HG03342 (cell line): Measurements from ENCODE around the gene ROBO1.
"Not testable (repeated sequence)": the region's sequence is repeated elsewhere in the genome, so short reads cannot be mapped to it uniquely, and the experiment has no call there.

Experiments used
- ATAC-seq: cut with Tn5 transposase; IDR thresholded peaks from one replicate; pipeline ENCODE4 v1.9.1; 2021; ENCODE audit warnings: mild to moderate bottlenecking, moderate library complexity; ENCODE audit not compliant: unreplicated experiment

The ROBO1 gene

GRCh38 chr3:79767905-79768267 lies at the start of gene ROBO1:
ROBO1 (minus strand) TSS chr3:79767998.
- ATAC-seq: no peak

DNA sequence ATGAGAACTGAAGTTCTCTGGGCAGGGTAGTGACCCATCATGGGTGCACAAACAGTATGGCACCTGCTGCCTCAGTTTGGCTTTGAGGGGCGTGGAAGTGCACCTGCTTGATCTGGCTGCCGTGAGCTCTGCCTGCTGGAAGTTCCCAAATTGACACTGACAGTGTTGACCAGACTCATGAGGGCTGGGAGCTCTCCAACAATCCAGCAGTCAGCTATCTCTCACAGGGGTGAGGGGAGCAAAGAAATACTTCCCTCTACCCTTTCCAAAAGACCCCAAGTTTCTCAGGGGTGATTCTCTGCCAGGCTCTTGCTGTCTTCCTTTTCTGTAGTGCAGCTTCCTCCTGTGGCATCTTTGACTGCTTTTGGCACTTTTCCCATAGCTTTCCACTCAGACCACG lies 49.4 kb upstream of the ROBO1 start:
- ATAC-seq: no peak

GRCh38 chr3:79815478-79815877 lies 47.7 kb upstream of the ROBO1 start:
- no peak for ATAC-seq

GRCh38 chr3:79810581-79810980 lies 42.8 kb upstream of the ROBO1 start:
- ATAC-seq: no peak

DNA sequence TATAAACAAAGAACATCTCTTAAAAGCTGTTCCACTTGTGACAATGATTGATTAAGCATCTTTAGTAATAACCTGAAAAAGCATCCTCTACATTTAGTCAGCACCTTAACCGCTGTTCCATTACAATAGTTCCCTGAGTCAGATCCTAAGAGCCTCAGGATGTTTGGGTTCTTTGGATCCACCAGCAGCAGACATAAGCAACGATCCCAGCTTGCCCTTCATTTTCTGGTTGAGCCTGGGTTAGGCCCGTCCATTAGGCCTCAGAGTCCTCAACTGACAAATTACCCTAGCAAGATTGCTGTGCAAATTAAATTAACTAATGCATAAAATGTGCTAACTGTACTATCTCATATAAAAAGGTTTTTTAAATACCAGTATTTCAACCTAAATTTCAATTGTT lies 42.3 kb upstream of the ROBO1 start:
- ATAC-seq: no peak

DNA sequence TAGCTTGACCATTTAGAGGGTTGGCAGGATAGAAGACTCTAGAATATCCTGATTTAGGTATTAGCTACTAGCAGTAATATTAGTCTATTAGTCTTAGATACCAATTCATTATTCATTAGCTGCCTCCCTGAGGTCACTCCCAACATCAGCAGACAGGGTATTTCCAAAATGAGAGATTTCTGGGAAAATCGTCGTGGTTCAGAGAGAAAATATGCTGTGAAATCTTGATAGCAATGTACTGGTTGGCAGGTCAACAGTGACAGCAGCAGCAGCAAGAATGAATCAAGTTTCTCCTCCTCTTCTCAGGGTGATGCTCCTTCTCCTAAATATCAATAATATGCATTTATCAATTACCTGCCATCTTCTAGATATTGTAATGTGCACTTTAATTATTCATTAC lies 41.3 kb upstream of the ROBO1 start:
- ATAC-seq: no peak

DNA sequence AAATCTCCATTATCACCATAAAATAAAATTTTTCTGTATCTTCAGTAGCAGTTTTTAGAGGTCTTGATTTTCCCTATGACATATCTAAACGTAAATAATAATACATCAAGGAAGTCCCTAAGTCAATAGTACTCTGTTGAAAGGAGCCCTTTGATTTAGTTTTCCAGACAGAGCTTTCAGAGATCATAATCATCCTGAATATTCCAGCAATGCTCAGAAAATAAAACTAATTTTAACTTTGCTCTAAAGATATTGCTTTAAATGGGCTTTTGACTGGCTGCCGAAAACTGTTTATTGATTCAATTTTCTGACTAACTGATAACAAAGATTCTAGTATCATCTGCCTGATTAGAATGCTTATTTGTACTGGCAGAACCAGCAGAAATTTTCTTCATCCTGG lies 40.7 kb upstream of the ROBO1 start:
- ATAC-seq: no peak

GRCh38 chr3:79790177-79790576 lies 22.4 kb upstream of the ROBO1 start:
- ATAC-seq: not testable (repeated sequence)

DNA sequence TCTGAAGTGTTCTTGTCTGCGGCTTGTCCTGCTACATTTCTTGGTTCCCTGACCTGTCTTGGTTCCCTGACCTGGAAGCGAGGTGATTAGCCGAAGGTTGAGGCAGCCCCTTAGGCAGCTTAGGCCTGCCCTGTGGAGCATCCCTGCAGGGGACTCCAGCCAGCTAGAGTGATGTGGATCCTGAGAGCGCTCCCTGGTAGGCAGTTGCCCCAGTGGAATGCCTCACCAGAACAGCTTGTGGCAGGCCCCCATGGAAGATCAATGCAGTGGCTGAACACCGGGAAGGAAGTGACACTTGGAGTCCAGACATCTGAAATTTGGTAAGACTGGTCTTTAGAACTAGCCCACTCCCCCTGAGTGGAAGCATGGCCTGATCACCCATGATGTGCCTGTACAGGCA lies 5.5 kb upstream of the ROBO1 start:
- ATAC-seq: no peak

DNA sequence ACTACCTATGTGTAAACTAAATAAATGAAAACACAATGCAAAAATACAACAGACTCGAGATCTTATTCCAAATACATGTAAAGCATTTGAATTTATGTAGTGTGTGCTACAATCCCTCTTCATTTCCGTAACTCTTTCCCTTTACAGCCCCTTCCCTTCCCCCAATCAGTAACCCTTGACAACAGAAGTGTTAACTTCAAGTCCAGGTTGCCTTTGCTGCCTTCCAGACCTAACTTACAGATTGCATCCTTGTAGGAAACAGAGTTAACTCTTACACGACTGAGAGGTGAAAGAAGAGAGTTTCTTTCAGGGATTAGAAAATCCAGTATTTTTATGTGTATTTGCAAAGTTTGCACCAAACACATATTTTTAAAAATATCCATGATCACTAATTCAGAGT lies 1.4 kb upstream of the ROBO1 start:
- no peak for ATAC-seq

DNA sequence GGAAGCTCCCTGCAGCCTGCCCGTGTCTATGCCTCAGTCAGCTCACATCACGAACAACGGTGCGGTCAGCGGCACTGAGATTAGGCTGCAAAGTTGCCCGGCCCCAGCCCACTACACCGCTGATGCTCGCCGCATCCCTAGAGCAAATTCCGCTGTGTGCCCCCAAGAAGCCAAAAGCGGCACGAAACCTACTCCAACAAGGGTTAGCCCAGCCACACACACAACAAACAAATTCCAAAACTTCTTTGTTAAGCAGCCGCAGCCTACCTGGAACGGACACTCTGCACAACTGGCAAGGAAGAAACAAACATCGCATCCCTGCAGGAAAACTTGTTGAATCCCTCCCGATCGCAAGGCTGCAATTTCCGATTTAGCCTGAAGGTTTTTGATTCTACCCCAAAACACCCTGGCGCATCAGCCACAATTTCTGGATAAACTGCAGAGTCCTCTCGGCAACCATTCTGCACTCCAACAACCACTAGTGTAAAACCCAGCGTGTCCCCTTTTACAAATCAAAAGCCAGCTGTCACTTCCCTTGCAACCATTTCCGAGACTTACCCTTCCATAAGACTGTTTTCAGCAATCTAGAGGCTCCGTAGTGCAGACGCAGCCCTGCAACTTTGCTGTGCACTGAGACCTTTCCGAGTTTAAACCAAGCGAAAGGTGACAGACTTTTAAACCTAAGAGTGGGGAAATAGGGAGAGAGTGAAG lies 449 bp downstream of the ROBO1 start:
- no peak for ATAC-seq

GRCh38 chr3:79766496-79767193 lies 1.2 kb downstream of the ROBO1 start:
- no peak for ATAC-seq

DNA sequence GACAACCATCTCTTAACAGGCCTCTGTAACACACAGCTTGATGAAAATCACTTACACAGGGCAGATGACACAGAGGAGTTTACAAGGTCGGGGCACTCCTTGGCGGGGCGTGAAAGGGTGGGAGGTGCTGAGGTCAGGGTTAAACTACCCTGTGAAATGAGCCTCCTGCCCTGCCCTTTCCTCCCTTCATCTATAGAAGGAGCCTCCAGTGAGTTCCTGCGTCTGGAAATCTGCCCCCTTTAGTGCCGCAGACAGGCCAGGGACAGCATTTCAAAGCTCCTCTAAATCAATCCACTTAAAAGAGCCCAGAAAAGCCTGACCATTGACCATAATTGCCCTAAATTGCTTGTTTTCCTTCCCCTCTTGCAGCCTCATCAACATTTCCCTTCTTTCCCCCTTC lies 1.9 kb downstream of the ROBO1 start:
- no peak for ATAC-seq

- no peak for ATAC-seq
These were observed 6.4 kb downstream of the ROBO1 start for GRCh38 chr3:79761441-79761840.

GRCh38 chr3:79751703-79752102 lies 16.1 kb downstream of the ROBO1 start:
- no peak for ATAC-seq

DNA sequence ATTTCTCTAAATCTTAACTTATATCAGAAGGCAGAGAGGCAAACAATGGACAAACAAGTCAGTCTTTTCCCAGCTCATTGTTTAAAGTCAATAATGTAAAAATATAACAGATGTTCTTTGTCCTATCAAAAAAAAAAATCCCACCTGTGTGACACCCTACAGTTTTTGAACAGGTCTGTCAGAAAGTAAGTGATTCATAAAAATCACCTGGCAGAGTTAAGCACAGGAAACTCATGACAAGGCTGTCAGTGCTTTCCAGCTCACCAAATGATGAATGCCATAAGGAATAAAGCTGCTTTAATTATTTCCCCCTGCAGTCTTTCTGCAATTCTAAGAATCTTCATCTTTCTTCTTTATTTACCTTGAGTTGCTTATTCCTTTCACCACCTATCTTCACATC lies 30.3 kb downstream of the ROBO1 start:
- ATAC-seq: no peak

DNA sequence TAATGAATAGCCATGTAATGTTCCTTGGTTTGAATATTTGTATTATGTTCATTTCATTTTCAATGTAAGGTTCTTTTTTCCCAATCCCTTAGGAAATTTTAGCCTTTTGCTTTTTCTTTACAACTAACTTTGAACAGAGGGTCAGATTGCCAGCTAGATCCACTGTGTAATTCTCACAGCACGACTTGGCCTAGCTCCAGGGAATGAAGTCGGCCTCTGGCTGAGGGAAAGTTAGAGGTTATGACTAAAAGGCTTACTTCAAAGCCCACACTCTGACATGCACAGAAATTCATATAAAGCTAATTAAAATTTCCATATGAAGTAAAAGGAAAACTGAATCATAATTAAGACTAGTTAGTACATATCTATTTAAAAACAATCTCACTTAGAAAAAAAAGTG lies 38.7 kb downstream of the ROBO1 start:
- ATAC-seq: no peak

- ATAC-seq: no peak
These were observed 41.0 kb downstream of the ROBO1 start for GRCh38 chr3:79726786-79727185.

- no peak for ATAC-seq
These were observed 43.6 kb downstream of the ROBO1 start for GRCh38 chr3:79724206-79724605.

DNA sequence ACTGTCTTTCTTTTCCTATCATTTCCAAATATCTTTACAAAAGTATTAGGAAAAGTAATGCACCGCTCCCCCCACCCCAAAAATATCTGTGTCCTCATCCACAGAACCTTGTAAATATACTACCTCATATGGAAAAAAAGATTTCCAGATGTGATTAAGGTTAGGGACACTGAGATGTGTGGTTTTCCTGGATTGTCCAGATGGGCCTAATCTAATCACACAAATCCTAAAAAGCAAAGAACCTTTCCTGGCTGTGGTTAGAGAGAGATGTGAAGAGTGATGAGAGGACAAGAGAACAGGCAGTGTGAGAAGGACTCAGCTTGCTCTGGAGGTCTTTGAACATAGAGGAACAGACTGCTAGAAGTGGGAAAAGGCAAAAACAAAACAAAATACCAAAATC lies 77.7 kb downstream of the ROBO1 start:
- no peak for ATAC-seq

DNA sequence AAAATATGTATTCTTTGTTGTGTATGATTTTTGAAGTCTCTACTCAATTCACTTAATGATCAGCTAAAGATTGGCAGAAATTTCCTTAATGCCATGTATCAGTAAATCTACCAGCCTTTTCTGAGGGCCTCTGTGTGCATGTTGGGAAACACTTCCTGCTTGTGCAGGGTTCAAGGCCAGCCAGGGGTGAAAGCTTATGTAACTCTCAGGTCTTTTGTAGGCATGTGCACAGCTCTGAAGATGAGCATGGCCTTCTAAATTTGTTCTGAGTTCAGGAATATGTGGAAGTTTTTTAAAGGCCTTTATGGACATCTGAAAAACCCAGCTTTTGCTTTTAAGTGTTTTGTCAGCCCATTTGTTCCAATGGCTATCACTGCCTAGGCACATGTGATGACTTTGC lies 82.7 kb downstream of the ROBO1 start:
- no peak for ATAC-seq

DNA sequence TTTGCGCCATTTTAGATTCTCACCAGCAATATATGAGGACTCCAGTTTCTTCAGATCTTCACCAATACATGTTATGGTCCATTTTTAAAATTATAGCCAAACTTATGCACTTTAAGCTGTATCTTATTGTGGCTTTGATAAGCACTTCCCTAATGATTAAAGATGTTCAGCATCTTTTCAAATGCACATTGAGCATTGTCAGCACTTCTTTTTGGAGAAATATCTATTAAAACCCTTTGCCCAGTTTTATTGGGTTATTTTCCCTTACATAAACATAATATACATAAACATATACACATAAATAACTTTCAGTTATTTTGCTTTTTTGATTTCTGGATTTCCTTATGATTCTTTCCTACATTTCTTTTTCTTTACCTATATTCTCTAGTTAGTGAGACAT lies 83.8 kb downstream of the ROBO1 start:
- no peak for ATAC-seq

- no peak for ATAC-seq
These were observed 95.1 kb downstream of the ROBO1 start for GRCh38 chr3:79672731-79673130.
